ENCODE data around the gene URAD.

The URAD gene

GRCh38 chr13:27969866-27970229 is 18.6 kb downstream of the URAD start:
- Histone ChIP-seq H3K9me2 (replicated peaks; ENCODE audit: low read depth, low read length) (no peaks in the 10 kb centered on the region), H3K36me3 (ENCODE audit: insufficient read depth, low read length) (no peaks in the 10 kb centered on the region), H3K9ac (ENCODE audit: low read depth, low read length, poor library complexity, severe bottlenecking) (no peak overlapping the region), H3F3A (ENCODE audit: low read depth) (no peaks in the 10 kb centered on the region), H2AFZ (ENCODE audit: low read length) (no peak overlapping the region), H3K4me2 (ENCODE audit: low read depth, low read length, poor library complexity, severe bottlenecking) (no peak overlapping the region), H3K4me1 (ENCODE audit: insufficient read depth, low read length, poor library complexity, severe bottlenecking) (no peaks in the 10 kb centered on the region), H4K20me1 (ENCODE audit: insufficient read depth, low read length, poor library complexity, severe bottlenecking) (no peaks in the 10 kb centered on the region), H3K9me3 (ENCODE audit: insufficient read depth, low read depth, low read length) (no peaks in the 10 kb centered on the region), H3K79me2 (ENCODE audit: insufficient read depth, low read length) (no peaks in the 10 kb centered on the region), H3K27me3 (ENCODE audit: insufficient read depth, low read length, poor library complexity, severe bottlenecking) (no peaks in the 10 kb centered on the region), H3K4me3 (ENCODE audit: low read length, poor library complexity, severe bottlenecking) (no peak overlapping the region)
- TF ChIP-seq CTCF (conservative IDR thresholded peaks at IDR 0.05; ENCODE audit: low read length), result no peak
- TF ChIP-seq EZH2phosphoT487 (IDR thresholded peaks at IDR 0.05; ENCODE audit: borderline replicate concordance), result no peak

- H3K9ac ChIP-seq (ENCODE audit: low read depth, low read length, poor library complexity, severe bottlenecking), result no peak within 1 kb of the TSS
- H3K4me2 ChIP-seq (ENCODE audit: low read depth, low read length, poor library complexity, severe bottlenecking), result no peak within 1 kb of the TSS
- no peaks in the 10 kb centered on the region for H3K4me1 ChIP-seq (ENCODE audit: insufficient read depth, low read length, poor library complexity, severe bottlenecking)
- no peaks in the 10 kb centered on the region for H3K36me3 ChIP-seq (ENCODE audit: insufficient read depth, low read length)
- H3K9me3 ChIP-seq (ENCODE audit: insufficient read depth, low read depth, low read length), result no peaks in the 10 kb centered on the region
- H3K27me3 ChIP-seq (ENCODE audit: insufficient read depth, low read length, poor library complexity, severe bottlenecking), result no peaks in the 10 kb centered on the region
- H3K9me2 ChIP-seq (replicated peaks; ENCODE audit: low read depth, low read length), result no peaks in the 10 kb centered on the region
- no peaks in the 10 kb centered on the region for H3K79me2 ChIP-seq (ENCODE audit: insufficient read depth, low read length)
- no peaks in the 10 kb centered on the region for H4K20me1 ChIP-seq (ENCODE audit: insufficient read depth, low read length, poor library complexity, severe bottlenecking)
- H3F3A ChIP-seq (ENCODE audit: low read depth), result no peaks in the 10 kb centered on the region
- H3K4me3 ChIP-seq (ENCODE audit: low read length, poor library complexity, severe bottlenecking), result no peak within 1 kb of the TSS
- H2AFZ ChIP-seq (ENCODE audit: low read length), result no peak within 1 kb of the TSS
- TF ChIP-seq CTCF (conservative IDR thresholded peaks at IDR 0.05; ENCODE audit: low read length) (no peak), EZH2phosphoT487 (IDR thresholded peaks at IDR 0.05; ENCODE audit: borderline replicate concordance) (no peak)
Measured at GRCh38 chr13:27969082-27969865, 19.2 kb downstream of the URAD start, which contains the start of gene CDX2. TSS of gene CDX2 (minus strand) at chr13:27969315. CDS start at chr13:27969006, 309 bp downstream.

GRCh38 chr13:27968316-27969081 is 20.0 kb downstream of the URAD start:
- no peaks in the 10 kb centered on the region for H3K4me1 ChIP-seq (ENCODE audit: insufficient read depth, low read length, poor library complexity, severe bottlenecking)
- H3K4me2 ChIP-seq (ENCODE audit: low read depth, low read length, poor library complexity, severe bottlenecking), result no peak overlapping the region
- H3K9ac ChIP-seq (ENCODE audit: low read depth, low read length, poor library complexity, severe bottlenecking), result no peak overlapping the region
- H3K9me3 ChIP-seq (ENCODE audit: insufficient read depth, low read depth, low read length), result no peaks in the 10 kb centered on the region
- no peaks in the 10 kb centered on the region for H3K79me2 ChIP-seq (ENCODE audit: insufficient read depth, low read length)
- H4K20me1 ChIP-seq (ENCODE audit: insufficient read depth, low read length, poor library complexity, severe bottlenecking), result no peaks in the 10 kb centered on the region
- H3K27me3 ChIP-seq (ENCODE audit: insufficient read depth, low read length, poor library complexity, severe bottlenecking), result no peaks in the 10 kb centered on the region
- no peaks in the 10 kb centered on the region for H3K9me2 ChIP-seq (replicated peaks; ENCODE audit: low read depth, low read length)
- no peak for TF ChIP-seq CTCF (conservative IDR thresholded peaks at IDR 0.05; ENCODE audit: low read length)
- no peak for TF ChIP-seq EZH2phosphoT487 (IDR thresholded peaks at IDR 0.05; ENCODE audit: borderline replicate concordance)
- H2AFZ ChIP-seq (ENCODE audit: low read length), result no peak overlapping the region
- no peaks in the 10 kb centered on the region for H3K36me3 ChIP-seq (ENCODE audit: insufficient read depth, low read length)
- no peak overlapping the region for H3K4me3 ChIP-seq (ENCODE audit: low read length, poor library complexity, severe bottlenecking)
- no peaks in the 10 kb centered on the region for H3F3A ChIP-seq (ENCODE audit: low read depth)

All from Loucy (cell line).